HG03457 (cell line): ENCODE measurements around the gene CYSRT1.

Source experiments
- ATAC-seq: cut with Tn5 transposase; IDR thresholded peaks from one replicate; pipeline ENCODE4 v1.9.1; 2021; ENCODE audit warnings: moderate number of reproducible peaks; ENCODE audit not compliant: unreplicated experiment

The CYSRT1 gene

DNA sequence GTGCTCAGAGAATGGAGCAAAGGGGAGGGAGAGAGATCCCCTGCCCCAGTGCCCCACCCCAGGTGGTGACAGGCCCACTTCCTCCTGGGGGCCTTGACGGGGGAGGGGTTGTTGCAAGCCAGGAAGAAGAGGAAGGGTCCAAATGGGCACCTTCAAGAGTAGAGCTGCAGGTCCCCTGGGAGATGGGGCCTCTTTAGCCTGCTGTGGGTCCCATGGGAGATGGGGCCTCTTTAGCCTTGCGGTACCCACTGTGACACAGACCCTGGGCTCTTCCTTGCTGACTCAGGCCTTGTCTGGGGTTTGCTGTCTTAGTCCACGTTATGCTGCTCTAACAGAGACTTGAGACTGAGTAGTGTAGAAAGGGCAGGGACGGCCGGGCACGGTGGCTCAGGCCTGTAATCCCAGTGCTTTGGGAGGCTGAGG, 43.0 kb downstream of the CYSRT1 start:
- no peak for ATAC-seq

DNA sequence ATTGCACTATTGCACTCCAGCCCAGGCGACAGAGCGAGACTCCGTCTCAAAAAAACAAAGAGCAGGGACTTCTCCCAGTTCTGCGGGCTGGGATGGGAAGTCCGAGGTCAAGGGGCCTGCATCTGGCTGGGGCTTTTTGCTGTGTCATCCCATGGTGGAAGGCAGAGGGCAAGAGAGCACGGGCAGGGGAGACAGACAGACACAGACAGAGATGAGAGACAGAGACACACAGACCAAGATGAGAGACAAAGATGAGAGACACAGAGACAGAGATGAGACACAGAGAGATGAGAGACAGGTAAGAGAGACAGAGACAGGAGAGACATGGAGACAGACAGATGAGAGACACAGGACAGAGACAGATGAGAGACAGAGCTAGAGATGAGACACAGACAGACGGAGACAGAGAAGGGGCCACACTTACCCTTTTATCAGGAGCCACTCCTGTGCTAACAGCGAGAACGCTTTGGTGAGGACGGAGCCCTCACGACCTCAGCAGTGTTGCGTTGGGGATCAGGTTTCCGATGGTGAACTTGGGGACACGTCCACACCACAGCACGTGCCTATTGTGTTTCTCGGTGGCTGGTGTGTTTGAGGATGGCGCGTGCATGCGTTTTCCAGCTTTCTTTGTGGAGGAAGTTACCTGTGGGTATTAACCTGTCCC, 43.7 kb downstream of the CYSRT1 start:
- no peak for ATAC-seq

DNA sequence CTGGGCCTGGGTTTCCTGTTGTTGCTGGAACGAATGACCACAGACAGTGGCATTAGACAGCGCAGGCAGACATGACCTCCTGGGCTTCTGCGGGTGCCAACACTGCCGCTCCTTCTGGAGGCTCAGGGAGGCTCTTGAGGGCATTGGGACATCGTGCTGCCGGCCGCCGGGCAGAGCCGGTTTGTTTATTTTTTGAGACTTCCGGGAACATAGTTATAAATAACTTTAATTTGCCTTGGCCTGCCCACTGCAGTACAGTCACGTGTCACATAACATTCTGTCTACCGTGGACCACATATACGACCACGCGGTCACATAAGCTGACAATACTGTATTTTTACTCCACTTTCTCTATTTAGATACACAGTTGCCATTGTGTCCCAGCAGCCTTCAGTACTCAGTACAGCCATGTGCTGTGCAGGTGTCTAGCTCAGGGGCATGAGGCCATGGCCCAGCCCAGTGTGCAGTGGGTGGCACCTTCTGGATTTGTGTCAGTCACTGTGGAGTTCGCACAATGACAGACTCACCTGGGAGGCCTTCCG, 44.3 kb downstream of the CYSRT1 start:
- no peak for ATAC-seq

DNA sequence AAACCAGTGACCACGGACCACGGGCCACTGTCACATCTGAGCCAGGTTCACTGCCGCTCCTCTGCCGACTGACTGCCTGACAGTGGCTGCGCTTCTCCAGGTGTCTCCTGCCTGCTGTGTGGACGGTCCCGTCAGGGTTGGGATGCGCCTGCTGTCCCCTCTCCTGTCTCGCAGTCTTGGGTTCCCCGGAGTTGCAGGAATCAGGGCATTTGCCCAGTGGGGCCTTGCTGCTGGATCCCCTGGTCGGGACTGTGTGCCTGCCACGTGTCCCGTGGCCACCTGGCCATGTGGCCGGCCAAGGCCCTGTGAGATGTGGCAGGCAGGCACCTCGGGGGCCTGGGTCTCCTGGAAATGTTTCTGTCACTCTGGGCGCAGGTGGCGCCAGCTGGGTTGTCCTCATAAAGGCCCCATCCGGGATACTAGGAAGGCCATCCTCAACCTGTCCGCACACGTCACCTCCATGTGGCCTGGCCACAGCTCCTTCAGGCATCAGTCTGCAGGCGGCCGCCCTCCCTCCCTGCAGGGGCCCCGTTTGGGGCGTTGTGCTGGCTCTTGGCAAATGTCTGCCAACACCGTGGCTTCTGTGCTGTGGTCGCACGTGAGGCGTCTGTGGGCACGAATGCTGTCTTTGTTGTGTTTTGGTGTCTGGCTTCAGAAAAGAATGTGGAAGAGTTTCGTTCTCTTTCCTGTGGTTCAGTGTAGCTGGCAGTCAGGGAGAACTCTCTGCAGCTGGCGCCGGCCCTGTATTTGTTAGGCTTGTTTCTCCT, 46.1 kb downstream of the CYSRT1 start:
- no peak for ATAC-seq

DNA sequence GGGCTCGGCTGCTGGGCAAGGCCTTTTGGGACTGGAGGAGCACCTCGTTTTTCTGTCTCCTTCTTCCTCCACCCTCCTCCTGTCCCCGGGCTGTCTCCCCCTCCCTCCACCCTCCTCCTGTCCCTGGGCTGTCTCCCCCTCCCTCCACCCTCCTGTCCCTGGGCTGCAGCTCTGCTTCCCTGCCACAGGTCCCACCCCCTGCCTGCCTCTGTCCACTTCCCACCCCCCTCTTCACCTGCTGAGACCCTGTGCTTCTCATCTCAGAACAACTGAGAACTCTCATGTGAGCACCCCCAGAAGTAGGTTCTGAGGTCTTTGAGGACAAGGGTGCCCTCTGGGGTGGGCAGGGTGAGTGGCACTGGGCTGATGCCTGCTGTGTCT, 46.7 kb downstream of the CYSRT1 start:
- ATAC-seq = no peak

DNA sequence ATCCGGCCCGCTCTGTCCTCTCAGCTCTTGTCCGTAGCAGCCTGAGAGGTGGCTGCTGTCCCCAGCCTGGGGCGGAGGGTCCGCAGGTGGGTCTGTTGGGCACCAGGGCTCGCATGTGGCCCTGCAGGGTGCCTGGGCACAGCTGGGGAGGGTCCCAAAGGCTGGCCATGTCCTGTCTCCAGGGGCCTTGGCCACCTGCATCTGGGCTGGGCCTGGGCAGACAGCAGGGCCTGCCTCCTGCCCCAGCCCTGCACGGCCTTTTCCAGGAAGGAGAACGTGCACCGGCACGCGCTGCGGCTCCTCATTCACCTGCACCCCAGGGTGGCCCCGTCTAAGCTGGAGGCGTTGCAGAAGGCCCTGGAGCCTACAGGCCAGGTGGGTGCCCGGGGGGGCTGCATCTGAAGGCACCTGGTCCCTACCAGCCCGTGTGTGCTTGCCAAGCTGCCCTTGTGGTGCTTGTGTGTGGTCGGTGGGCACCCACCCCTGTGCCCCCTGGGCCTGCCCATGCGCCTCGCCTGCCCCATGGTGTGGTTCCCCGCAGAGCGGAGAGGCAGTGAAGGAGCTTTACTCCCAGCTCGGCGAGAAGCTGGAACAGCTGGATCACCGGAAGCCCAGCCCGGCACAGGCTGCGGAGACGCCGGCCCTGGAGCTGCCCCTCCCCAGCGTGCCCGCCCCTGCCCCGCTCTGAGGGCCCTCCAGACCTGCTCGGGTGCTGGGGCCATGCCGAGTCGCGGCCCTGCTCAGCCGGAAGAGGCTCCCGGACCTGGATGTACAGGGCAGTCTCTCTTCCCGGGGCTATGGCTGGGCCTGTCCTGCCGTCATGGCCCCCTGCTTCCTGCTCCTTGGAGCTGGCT, 47.5 kb downstream of the CYSRT1 start:
- ATAC-seq = no peak

DNA sequence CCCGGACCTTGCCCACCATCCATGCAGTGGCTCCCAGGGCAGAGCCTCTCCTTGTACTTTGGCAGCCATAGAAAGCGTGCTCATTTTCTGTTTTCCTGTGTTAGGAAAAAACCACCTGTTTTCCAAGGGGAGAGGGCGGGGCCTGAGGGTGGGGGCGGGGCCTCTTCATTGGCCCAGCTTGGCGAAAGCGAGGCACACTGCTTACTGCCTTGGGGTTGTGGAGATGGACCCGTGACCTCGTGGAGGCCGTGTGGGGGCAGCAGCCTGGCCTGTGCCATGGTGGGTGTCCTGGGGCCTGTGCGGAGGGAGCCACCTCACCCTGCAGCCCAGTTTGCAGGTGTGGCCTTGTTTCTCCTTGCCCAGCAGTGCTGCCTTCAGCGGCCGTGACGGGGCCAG, 48.1 kb downstream of the CYSRT1 start:
- ATAC-seq = no peak

DNA sequence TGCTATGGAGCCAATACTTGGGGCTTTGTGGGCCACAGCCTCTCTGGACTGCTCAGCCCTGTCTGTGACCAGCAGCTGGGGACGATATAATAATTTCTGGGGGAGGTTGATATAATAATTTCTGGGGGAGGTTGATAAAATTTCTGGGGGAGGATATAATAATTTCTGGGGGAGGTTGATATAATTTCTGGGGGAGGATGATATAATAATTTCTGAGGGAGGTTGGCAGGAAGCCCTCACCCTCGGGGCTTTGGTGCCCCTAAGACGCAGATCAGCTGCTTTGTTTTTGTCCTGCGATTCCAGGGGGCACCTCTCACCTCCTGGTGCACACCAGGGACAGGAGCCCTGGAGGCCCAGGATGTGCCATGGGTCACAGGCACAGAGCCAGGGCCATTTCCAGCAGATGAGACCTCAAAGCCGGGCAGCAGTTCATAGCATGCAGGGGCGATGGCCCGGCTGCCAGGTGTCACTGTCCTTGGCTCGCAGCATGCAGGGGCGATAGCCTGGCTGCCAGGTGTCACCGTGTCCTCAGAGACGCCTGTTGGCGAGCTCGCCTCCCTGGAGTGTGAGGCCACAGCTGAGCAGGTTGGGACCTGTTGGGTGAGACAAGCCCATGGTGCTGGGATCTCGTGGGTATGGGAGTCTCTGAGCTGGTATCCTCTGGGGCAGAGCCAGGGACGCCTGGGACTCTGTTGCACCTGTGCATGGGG, 48.8 kb downstream of the CYSRT1 start:
- ATAC-seq = no peak

DNA sequence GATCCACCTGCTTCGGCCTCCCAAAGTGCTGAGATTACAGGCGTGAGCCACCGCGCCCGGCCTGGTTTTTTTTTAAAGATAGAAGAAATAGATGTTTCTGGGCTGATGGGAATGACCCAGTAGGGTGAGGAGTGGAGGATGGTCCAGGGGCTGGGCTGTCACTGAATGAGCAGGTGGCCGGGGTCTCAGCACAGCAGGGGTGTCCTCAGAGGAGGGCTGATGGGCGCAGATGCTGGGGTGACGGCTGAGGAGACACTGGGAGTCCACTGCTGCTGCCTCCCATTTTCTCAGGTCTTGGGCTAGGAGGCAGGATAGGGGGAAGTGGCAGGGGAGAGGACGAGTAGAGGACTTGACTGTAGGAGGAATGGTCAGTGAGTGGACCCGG, 50.2 kb downstream of the CYSRT1 start:
- no peak for ATAC-seq
